Left ventricle myocardium inferior (tissue), 1 donor: ENCODE results near the gene STXBP6. TPM values are rescaled to one million over a fixed set of nuclear protein-coding genes. Genes with fewer than 3 reads are reported as not detected.

ENCODE experiments used
- DNase-seq: peaks from one replicate; pipeline ENCODE4 v3.0.0-alpha.2; 2020
- H3K27ac ChIP-seq: fragments of 200-600 bp; replicated peaks from 2 replicates; pipeline ENCODE4 v1.8.0; 2021
- H3K27me3 ChIP-seq: fragments of 200-600 bp; 2 replicates; pipeline ENCODE4 v1.8.0; 2021; ENCODE audit warnings: low read depth
- H3K36me3 ChIP-seq: fragments of 200-600 bp; 2 replicates; pipeline ENCODE4 v1.8.0; 2021
- H3K4me1 ChIP-seq: fragments of 200-600 bp; 2 replicates; pipeline ENCODE4 v1.8.0; 2021
- H3K4me3 ChIP-seq: fragments of 200-600 bp; 2 replicates; pipeline ENCODE4 v1.8.0; 2021; ENCODE audit warnings: mild to moderate bottlenecking, moderate library complexity
- H3K9me3 ChIP-seq: fragments of 200-600 bp; replicated peaks from 2 replicates; pipeline ENCODE4 v1.8.0; 2021
- intact Hi-C: fragments of 100-400 bp; cut with micrococcal nuclease; formaldehyde crosslinking; loops from one replicate; pipeline ENCODE4 v1.11.0; 2022
- total RNA-seq: library from RNA; stranded (reverse); fragmentation: NEBNext Ultra II Directional; extraction: Animal tissue kit (Norgen Biotek cat#: 25700); gene quantifications from one replicate; pipeline ENCODE4 v1.2.1, GENCODE V29; 2021
- TF ChIP-seq, protein P1 (sequence below): fragments of 200-600 bp; IDR thresholded peaks from 2 replicates; pipeline ENCODE4 v1.8.0; 2021; ENCODE audit warnings: antibody characterized with exemption, mild to moderate bottlenecking, borderline replicate concordance
- donor health status: DM: no; HTN: yes; CAD: no; lungs with severe emphysema.

The STXBP6 gene
- total RNA-seq, 1 donor from 2014 or later, result 21.7 TPM

DNA sequence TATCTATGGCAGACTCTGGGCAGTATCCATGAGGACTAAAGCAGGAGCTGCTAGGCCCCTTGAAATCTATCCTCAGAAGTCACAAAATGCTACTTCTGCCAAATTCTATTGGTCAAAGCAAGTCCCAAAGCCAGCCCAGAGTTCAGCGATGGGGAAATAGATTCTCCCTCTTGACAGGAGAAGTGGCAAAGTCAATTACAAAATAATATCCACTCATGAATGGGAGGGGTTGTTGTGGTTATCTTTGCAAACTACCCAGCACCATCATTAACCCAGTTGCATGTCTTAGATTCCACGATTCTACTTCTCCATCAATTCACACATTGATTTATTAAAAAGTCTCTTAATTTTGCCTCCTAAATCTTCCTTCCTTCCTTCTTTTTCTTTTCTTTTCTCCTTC, 30.7 kb upstream of the STXBP6 start:
- intact Hi-C loops, result no loop called here

DNA sequence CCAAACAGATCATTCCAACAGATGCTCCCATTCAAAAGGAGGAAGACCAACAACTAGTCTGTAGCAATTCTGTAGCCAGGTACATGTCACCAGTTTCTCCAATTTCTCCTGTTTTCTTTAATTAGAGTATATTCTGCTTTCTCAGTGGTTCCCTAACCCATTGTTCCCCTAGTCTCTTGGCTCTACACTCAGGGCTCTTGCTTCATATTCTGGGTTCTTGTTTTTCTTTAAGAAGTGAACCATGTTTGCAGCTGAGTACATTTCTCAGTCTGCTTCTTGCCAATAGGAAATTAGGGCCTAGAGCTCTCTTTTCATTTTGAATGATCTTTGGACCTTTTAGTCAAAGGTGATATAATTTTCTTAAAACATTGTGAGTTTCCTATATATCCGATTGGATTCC, 29.4 kb upstream of the STXBP6 start:
- Histone ChIP-seq H3K4me3 (no peak overlapping the region), H3K9me3 (peaks cover 5% of the 10 kb centered on the region), H3K4me1 (no peaks in the 10 kb centered on the region), H3K27ac (no peak overlapping the region), H3K27me3 (no peaks in the 10 kb centered on the region), H3K36me3 (no peaks in the 10 kb centered on the region)
- intact Hi-C loops, result no loop called here
- TF ChIP-seq, protein P1, sequence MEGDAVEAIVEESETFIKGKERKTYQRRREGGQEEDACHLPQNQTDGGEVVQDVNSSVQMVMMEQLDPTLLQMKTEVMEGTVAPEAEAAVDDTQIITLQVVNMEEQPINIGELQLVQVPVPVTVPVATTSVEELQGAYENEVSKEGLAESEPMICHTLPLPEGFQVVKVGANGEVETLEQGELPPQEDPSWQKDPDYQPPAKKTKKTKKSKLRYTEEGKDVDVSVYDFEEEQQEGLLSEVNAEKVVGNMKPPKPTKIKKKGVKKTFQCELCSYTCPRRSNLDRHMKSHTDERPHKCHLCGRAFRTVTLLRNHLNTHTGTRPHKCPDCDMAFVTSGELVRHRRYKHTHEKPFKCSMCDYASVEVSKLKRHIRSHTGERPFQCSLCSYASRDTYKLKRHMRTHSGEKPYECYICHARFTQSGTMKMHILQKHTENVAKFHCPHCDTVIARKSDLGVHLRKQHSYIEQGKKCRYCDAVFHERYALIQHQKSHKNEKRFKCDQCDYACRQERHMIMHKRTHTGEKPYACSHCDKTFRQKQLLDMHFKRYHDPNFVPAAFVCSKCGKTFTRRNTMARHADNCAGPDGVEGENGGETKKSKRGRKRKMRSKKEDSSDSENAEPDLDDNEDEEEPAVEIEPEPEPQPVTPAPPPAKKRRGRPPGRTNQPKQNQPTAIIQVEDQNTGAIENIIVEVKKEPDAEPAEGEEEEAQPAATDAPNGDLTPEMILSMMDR, result no peak
- DNase-seq, result no peak

More for the DNA sequence above, 30.7 kb upstream of the STXBP6 start:
- no peaks in the 10 kb centered on the region for H3K36me3 ChIP-seq
- no peak overlapping the region for H3K27ac ChIP-seq
- DNase-seq, result no peak
- H3K4me1 ChIP-seq, result peaks cover 4% of the 10 kb centered on the region
- TF ChIP-seq, protein P1, result no peak
- H3K27me3 ChIP-seq, result no peaks in the 10 kb centered on the region
- peaks cover 5% of the 10 kb centered on the region for H3K9me3 ChIP-seq
- H3K4me3 ChIP-seq, result no peak overlapping the region

DNA sequence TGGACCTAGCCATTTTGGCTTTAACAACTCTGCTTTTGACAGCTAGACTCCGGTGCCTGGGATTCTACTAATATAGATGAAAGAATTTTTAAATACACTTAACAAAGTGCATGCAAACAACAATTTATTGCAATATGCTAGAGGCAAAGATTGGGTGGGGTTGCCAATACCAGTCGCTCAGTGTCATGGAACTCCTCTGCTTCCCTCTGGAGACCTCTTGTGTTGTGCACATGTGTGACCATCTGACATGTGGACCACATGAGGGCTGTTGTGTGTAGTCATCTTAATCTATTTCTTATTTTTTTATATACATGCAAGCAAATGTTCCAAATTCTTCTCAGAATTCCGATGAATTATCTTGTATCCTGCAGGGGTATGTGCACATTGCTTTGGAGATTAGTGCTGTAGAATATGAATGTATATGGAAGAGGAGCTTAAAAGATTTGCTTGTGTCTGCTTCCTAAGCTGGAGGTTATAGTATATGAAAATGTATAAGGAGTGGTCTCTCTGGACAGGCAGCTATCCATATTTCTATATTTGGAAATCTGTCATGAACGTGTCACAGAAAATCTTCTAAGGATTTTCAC, 24.2 kb upstream of the STXBP6 start:
- Histone ChIP-seq H3K4me1 (no peaks in the 10 kb centered on the region), H3K27ac (no peak overlapping the region), H3K9me3 (no peaks in the 10 kb centered on the region), H3K27me3 (no peaks in the 10 kb centered on the region), H3K4me3 (no peak overlapping the region), H3K36me3 (no peaks in the 10 kb centered on the region)
- TF ChIP-seq, protein P1, result no peak
- intact Hi-C loops, result no loop called here
- no peak for DNase-seq

DNA sequence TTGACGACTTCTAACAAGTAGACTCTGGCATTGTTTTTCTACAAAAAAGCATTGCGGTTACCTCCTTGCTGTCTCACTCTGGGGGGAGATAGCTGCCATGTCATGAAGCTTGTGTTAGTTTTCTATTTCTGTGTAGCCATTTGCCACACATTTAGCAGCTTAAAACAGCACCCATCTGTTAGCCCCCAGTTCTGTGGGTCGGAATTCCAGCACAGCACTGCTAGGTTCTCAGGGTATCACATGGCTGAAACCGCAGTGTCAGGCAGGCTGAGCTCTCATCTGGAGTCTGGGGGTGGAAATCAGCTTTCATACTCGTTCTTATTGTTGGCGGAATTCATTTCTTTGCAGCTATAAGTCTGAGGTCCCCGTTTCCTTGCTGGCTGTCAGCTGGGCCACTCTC, 19.9 kb upstream of the STXBP6 start:
- Histone ChIP-seq H3K9me3 (no peaks in the 10 kb centered on the region), H3K27me3 (no peaks in the 10 kb centered on the region), H3K27ac (no peak overlapping the region), H3K4me3 (no peak overlapping the region), H3K36me3 (no peaks in the 10 kb centered on the region), H3K4me1 (peaks cover 8% of the 10 kb centered on the region)
- intact Hi-C loops, result no loop called here
- DNase-seq, result no peak
- TF ChIP-seq, protein P1, result no peak

DNA sequence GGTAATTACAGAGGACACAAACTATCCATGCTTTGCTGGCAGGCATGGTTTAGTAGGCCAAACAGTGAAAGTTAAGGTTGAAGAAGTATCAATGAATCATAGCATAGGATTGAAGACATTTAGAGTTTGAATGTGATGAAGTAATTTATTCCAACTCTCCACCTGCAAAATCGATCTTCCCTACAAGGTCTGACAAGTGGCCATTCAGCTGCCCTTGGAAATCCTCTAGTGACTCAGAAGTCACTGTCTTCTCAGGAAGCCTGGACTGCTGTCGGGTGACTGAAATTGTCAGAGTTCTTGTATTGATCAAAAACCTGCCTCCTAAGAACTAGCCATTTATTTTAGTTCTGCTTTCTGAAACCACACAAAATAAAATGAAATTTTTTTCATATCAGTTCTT, 17.7 kb upstream of the STXBP6 start:
- Histone ChIP-seq H3K4me1 (peaks cover 8% of the 10 kb centered on the region), H3K9me3 (no peaks in the 10 kb centered on the region), H3K27me3 (no peaks in the 10 kb centered on the region), H3K36me3 (no peaks in the 10 kb centered on the region), H3K27ac (no peak overlapping the region), H3K4me3 (no peak overlapping the region)
- intact Hi-C loops, result no loop called here
- no peak for DNase-seq
- TF ChIP-seq, protein P1, result no peak

DNA sequence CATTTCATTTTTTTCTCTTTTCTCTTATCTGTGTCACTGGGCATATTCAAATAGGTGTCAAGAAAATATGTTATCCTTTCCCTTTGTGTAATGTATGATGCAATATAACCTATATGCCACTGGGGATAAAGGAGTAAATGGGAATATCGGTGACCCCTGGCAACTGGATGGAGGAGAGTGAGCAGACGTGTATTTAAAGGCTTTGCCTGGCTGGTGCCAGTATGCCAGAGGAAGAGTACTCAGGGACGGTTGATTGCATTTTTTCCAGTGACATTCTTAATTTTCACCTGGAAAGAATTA, 12.0 kb upstream of the STXBP6 start:
- H3K27me3 ChIP-seq, result no peaks in the 10 kb centered on the region
- TF ChIP-seq, protein P1, result no peak
- DNase-seq, result no peak
- H3K9me3 ChIP-seq, result no peaks in the 10 kb centered on the region
- H3K36me3 ChIP-seq, result no peaks in the 10 kb centered on the region
- intact Hi-C loops, result no loop called here
- H3K27ac ChIP-seq, result no peak overlapping the region
- H3K4me3 ChIP-seq, result no peak overlapping the region
- H3K4me1 ChIP-seq, result no peaks in the 10 kb centered on the region
